OCI-LY1 (cell line): Measurements from ENCODE around the gene RNF34.

Source experiments
- EZH2 ChIP-seq: fragments of 200-600 bp; sonication (generic), shearing (Covaris generic); IDR thresholded peaks from 2 replicates; pipeline ENCODE4 v1.8.0; 2017; ENCODE audit warnings: borderline replicate concordance, mixed run types, mild to moderate bottlenecking, antibody characterized with exemption, low read length, moderate library complexity, mixed read lengths
- TF ChIP-seq, protein P1 (sequence below): fragments of 200-600 bp; sonication (generic), shearing (Covaris generic); IDR thresholded peaks from 2 replicates; pipeline ENCODE4 v1.5.1; 2017; ENCODE audit warnings: mild to moderate bottlenecking, antibody characterized with exemption, low read length, moderate library complexity, mixed read lengths

DNA sequence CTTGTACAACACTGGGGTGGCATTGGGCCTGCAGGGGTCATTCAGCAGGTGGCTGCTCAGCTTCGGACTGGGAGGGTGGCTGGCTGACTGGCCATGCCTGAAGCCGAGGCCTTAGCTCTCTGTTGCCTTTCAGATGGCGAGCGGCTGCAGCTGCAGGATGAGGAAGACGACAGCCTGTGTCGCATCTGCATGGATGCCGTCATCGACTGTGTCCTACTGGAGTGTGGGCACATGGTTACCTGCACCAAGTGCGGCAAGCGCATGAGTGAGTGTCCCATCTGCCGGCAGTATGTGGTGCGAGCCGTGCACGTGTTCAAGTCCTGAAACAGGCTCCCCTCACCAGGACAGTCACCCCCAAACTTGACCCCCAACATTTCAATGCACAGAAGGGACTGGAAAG is 23.3 kb downstream of the RNF34 start:
- TF ChIP-seq, protein P1, sequence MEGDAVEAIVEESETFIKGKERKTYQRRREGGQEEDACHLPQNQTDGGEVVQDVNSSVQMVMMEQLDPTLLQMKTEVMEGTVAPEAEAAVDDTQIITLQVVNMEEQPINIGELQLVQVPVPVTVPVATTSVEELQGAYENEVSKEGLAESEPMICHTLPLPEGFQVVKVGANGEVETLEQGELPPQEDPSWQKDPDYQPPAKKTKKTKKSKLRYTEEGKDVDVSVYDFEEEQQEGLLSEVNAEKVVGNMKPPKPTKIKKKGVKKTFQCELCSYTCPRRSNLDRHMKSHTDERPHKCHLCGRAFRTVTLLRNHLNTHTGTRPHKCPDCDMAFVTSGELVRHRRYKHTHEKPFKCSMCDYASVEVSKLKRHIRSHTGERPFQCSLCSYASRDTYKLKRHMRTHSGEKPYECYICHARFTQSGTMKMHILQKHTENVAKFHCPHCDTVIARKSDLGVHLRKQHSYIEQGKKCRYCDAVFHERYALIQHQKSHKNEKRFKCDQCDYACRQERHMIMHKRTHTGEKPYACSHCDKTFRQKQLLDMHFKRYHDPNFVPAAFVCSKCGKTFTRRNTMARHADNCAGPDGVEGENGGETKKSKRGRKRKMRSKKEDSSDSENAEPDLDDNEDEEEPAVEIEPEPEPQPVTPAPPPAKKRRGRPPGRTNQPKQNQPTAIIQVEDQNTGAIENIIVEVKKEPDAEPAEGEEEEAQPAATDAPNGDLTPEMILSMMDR, result no peak
- TF ChIP-seq EZH2, result no peak
